IPS-18a (cell line): ENCODE results near the gene ARHGEF12.

ENCODE experiments used
- H3K27ac ChIP-seq: one replicate; pipeline ENCODE4 v1.5.1; 2013; ENCODE audit warnings: low read length
- H3K27me3 ChIP-seq: one replicate; pipeline ENCODE4 v1.6.1; 2013; ENCODE audit warnings: mild to moderate bottlenecking, low read length; ENCODE audit not compliant: control insufficient read depth, insufficient read depth
- H3K36me3 ChIP-seq: one replicate; pipeline ENCODE4 v1.6.1; 2013; ENCODE audit warnings: low read depth, low read length; ENCODE audit not compliant: control insufficient read depth
- H3K4me1 ChIP-seq: one replicate; pipeline ENCODE4 v1.6.1; 2013; ENCODE audit warnings: low read depth, low read length; ENCODE audit not compliant: control insufficient read depth
- H3K4me3 ChIP-seq: one replicate; pipeline ENCODE4 v1.5.1; 2013; ENCODE audit warnings: low read length
- H3K9ac ChIP-seq: one replicate; pipeline ENCODE4 v1.6.1; 2013; ENCODE audit warnings: mild to moderate bottlenecking, low read length, moderate library complexity
- H3K9me3 ChIP-seq: one replicate; pipeline ENCODE4 v1.6.1; 2013; ENCODE audit warnings: low read depth, low read length; ENCODE audit not compliant: control insufficient read depth

Gene ARHGEF12

DNA sequence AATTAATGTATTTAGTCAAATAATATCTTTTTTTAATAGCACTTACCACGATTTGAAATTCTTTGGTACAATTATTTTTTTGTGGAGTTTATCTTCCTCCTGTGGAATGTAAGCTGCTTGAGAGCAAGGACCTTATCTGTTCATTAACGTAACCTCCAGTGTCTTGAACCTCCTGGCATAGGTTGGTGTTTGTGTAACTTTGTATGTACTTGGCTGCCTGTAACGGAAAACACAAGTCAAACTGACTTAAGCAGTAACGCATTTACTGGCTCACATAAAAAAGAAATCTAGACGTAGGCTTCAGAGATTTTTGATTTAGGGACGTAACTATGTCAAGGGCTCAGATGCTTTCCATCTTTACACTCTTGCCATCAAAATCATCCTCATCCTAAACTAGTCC, 56.1 kb downstream of the ARHGEF12 start:
- Histone ChIP-seq H3K9me3 (no peaks in the 10 kb centered on the region), H3K36me3 (no peaks in the 10 kb centered on the region), H3K9ac (no peak overlapping the region), H3K4me1 (peaks cover 12% of the 10 kb centered on the region), H3K27me3 (no peaks in the 10 kb centered on the region), H3K4me3 (no peak overlapping the region), H3K27ac (no peak overlapping the region)

DNA sequence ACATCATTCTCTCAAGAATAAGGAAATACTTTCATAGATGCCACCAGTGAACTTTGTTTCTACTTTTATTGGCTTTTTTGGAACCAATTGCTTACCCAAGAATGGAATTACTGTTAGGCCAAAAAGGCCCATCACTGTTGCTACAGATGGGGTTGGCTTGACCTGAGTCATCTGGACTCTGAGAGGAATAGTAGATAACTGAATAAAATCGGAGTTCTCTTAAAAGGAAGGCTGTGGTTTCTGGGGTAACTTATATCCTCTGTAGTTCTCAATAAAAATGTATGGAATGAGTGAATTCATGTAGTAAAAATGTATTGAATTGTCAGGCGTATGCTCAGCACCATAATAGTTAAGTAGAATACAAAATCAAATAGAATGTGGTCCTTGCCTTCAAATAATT, 56.6 kb downstream of the ARHGEF12 start:
- Histone ChIP-seq H3K9ac (no peak overlapping the region), H3K27me3 (no peaks in the 10 kb centered on the region), H3K9me3 (no peaks in the 10 kb centered on the region), H3K4me3 (no peak overlapping the region), H3K27ac (no peak overlapping the region), H3K4me1 (peaks cover 14% of the 10 kb centered on the region), H3K36me3 (no peaks in the 10 kb centered on the region)

GRCh38 chr11:120394119-120394518, 57.9 kb downstream of the ARHGEF12 start:
- H3K4me1 ChIP-seq: peaks cover 21% of the 10 kb centered on the region
- H3K4me3 ChIP-seq: no peak overlapping the region
- no peak overlapping the region for H3K9ac ChIP-seq
- H3K9me3 ChIP-seq: no peaks in the 10 kb centered on the region
- no peaks in the 10 kb centered on the region for H3K36me3 ChIP-seq
- H3K27ac ChIP-seq: no peak overlapping the region
- H3K27me3 ChIP-seq: no peaks in the 10 kb centered on the region

DNA sequence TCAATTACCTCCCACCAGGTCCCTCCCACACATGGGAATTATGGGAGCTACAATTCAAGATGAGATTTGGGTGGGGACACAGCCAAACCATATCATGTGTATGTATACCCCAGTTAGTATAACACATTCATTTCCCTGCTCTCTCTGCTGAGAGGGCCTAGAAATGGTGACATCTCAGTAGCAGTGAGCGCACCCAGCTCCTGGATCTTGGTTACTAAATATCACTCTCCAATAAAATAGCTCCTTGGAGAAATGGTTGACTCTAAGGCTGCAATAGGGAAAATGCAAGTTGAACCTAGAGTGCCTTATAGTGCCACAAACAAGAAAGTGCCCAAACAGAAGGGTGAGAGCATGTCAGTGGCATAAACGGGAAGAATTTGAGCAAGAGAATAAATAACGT, 59.6 kb downstream of the ARHGEF12 start:
- no peak overlapping the region for H3K27ac ChIP-seq
- H3K27me3 ChIP-seq: no peaks in the 10 kb centered on the region
- H3K9ac ChIP-seq: no peak overlapping the region
- no peaks in the 10 kb centered on the region for H3K36me3 ChIP-seq
- no peak overlapping the region for H3K4me3 ChIP-seq
- no peaks in the 10 kb centered on the region for H3K9me3 ChIP-seq
- peaks cover 29% of the 10 kb centered on the region for H3K4me1 ChIP-seq

DNA sequence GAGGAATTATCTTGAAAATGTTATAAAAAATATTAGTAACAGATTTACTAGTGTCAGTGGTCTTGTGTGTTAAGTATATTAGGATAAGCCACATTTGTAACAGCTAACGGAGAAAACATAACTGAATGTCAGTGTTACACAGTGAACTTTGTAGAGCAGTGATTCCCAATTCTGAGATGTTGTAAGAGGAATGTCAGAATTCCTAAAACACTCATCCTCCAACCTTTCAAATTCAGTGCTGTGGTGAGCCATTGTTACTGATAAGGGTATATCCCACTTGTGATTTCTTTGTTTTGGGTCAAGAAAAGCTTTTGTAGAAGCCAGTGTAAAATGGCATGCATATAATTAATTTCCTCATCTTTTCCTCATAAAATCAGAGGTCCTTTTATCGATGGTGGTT, 61.9 kb downstream of the ARHGEF12 start:
- Histone ChIP-seq H3K36me3 (no peaks in the 10 kb centered on the region), H3K9me3 (no peaks in the 10 kb centered on the region), H3K4me1 (peaks cover 29% of the 10 kb centered on the region), H3K4me3 (no peak overlapping the region), H3K9ac (no peak overlapping the region), H3K27ac (no peak overlapping the region), H3K27me3 (no peaks in the 10 kb centered on the region)

GRCh38 chr11:120399307-120399706, 63.1 kb downstream of the ARHGEF12 start:
- Histone ChIP-seq H3K27ac (no peak overlapping the region), H3K9ac (no peak overlapping the region), H3K4me1 (peaks cover 38% of the 10 kb centered on the region), H3K9me3 (no peaks in the 10 kb centered on the region), H3K4me3 (no peak overlapping the region), H3K27me3 (no peaks in the 10 kb centered on the region), H3K36me3 (no peaks in the 10 kb centered on the region)

DNA sequence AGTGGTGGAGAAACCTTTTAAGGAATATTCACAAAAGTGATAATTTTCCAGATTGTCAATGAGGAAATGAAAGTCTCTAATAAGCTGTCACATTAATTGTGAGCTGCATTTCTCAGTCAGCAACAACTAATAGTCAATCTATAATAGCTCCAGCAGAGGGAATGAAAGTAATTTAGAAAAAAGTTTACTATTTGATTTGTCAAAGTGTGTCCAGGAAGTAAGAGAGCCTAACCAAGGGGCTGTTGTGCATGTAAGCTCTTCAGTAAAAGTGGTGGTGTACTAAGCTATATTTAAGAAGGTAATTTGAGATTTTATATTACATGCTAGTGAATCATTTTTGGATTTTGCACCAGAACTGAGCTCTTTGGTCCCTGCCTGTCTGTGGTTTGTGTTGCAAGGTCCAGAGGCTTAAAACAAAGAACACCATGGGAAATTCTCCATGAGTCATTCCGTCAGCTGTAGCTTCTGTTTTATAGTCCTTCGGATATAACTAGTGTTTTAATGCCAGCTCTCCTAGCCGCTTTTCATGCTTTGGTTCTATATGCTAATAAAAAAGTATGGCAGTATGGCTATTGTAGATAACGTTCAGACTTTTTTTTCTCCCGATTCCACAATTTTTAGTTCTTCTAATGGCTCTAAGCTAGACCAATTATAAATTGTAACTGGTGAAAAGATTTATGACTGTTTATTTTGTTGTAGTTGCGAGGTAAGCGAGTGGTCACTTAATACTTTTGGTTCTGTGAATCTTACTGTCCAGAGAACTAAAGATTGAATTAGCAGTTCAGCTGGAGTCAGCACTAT, 64.6 kb downstream of the ARHGEF12 start:
- H3K4me3 ChIP-seq: no peak overlapping the region
- peaks cover 47% of the 10 kb centered on the region for H3K4me1 ChIP-seq
- H3K36me3 ChIP-seq: no peaks in the 10 kb centered on the region
- H3K27ac ChIP-seq: no peak overlapping the region
- H3K9ac ChIP-seq: no peak overlapping the region
- H3K27me3 ChIP-seq: no peaks in the 10 kb centered on the region
- no peaks in the 10 kb centered on the region for H3K9me3 ChIP-seq

- H3K27ac ChIP-seq: no peak overlapping the region
- H3K27me3 ChIP-seq: no peaks in the 10 kb centered on the region
- no peaks in the 10 kb centered on the region for H3K9me3 ChIP-seq
- peaks cover 47% of the 10 kb centered on the region for H3K4me1 ChIP-seq
- H3K9ac ChIP-seq: no peak overlapping the region
- H3K4me3 ChIP-seq: no peak overlapping the region
- H3K36me3 ChIP-seq: no peaks in the 10 kb centered on the region
These were observed 65.3 kb downstream of the ARHGEF12 start for GRCh38 chr11:120401506-120401905.

DNA sequence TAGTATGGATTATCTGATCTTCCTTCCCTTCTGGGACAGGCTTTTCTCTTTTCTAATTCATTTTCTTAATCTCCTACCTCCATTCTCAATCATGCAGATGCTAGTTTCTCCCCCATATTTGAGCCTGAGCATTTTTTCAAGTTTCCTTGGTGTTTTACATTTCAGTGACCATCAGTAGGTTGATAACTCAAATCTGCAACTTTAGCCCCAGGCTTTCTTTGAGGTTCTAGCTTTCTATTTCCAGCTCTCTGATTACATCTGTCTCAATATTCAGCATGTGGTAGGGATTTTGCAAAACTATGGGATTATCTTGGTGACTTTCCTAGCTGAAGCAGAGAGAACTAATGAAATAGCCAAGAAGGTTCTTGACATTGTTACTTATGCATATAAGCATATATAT, 67.8 kb downstream of the ARHGEF12 start:
- Histone ChIP-seq H3K27me3 (no peaks in the 10 kb centered on the region), H3K4me1 (peaks cover 35% of the 10 kb centered on the region), H3K27ac (no peak overlapping the region), H3K9ac (no peak overlapping the region), H3K4me3 (no peak overlapping the region), H3K36me3 (no peaks in the 10 kb centered on the region), H3K9me3 (no peaks in the 10 kb centered on the region)

DNA sequence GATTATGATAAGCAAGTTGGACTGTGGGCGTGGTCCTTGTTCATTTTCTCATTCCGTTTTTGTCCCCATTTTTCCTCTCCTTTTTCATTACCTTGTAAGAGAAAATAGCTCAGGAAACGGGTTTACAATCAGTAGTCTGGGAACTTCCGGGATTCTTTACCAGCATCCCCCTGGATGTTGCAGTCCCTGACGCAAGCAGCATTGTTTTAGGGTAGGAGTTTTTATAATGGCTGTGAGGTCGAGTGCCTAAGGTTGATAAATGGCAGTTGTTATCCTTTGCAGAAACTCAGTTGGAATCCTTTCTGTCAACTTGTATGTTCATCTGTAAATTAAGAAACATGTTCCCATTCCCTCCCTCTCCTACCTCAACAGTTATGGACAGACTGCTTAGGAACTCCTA, 68.3 kb downstream of the ARHGEF12 start:
- H3K4me3 ChIP-seq: no peak overlapping the region
- H3K9ac ChIP-seq: no peak overlapping the region
- H3K9me3 ChIP-seq: no peaks in the 10 kb centered on the region
- peaks cover 32% of the 10 kb centered on the region for H3K4me1 ChIP-seq
- no peaks in the 10 kb centered on the region for H3K27me3 ChIP-seq
- H3K36me3 ChIP-seq: no peaks in the 10 kb centered on the region
- no peak overlapping the region for H3K27ac ChIP-seq

- Histone ChIP-seq H3K9ac (no peak overlapping the region), H3K27ac (no peak overlapping the region), H3K9me3 (no peaks in the 10 kb centered on the region), H3K36me3 (no peaks in the 10 kb centered on the region), H3K4me3 (no peak overlapping the region), H3K4me1 (peaks cover 6% of the 10 kb centered on the region), H3K27me3 (no peaks in the 10 kb centered on the region)
These were observed 73.4 kb downstream of the ARHGEF12 start for GRCh38 chr11:120409655-120410054.

GRCh38 chr11:120410622-120411380, 74.6 kb downstream of the ARHGEF12 start:
- Histone ChIP-seq H3K27ac (no peak overlapping the region), H3K9ac (no peak overlapping the region), H3K36me3 (no peaks in the 10 kb centered on the region), H3K4me3 (no peak overlapping the region), H3K4me1 (no peaks in the 10 kb centered on the region), H3K9me3 (no peaks in the 10 kb centered on the region), H3K27me3 (no peaks in the 10 kb centered on the region)
